WTC11 (cell line): ENCODE results near the gene IBA57.

Experiments
- ATF3 ChIP-seq: sonication (generic); formaldehyde crosslinking; conservative IDR thresholded peaks from 2 replicates; pipeline ENCODE4 v1.8.1; 2022; ENCODE audit warnings: mild to moderate bottlenecking, missing genetic modification reagents
- ATF6 ChIP-seq: sonication (generic); formaldehyde crosslinking; IDR thresholded peaks from 2 replicates; pipeline ENCODE4 v1.8.1; 2023; ENCODE audit warnings: mild to moderate bottlenecking, missing genetic modification reagents
- CREB1 ChIP-seq: sonication (generic); formaldehyde crosslinking; IDR thresholded peaks from 2 replicates; pipeline ENCODE4 v1.8.0; 2023; ENCODE audit warnings: mild to moderate bottlenecking, missing genetic modification reagents
- CTCF ChIP-seq: fragments of 200-600 bp; IDR thresholded peaks from 2 replicates; pipeline ENCODE4 v1.8.0; 2022; ENCODE audit warnings: antibody characterized with exemption
- FOXK1 ChIP-seq: sonication (generic); formaldehyde crosslinking; IDR thresholded peaks from 2 replicates; pipeline ENCODE4 v1.8.0; 2022; ENCODE audit warnings: mild to moderate bottlenecking, moderate library complexity, missing genetic modification reagents
- JAZF1 ChIP-seq: fragments of 250-450 bp; sonication (Bioruptor Pico); IDR thresholded peaks from 2 replicates; pipeline ENCODE4 v1.9.0; 2021; ENCODE audit warnings: moderate library complexity, mild to moderate bottlenecking, inconsistent platforms
- MAX ChIP-seq: sonication (generic); formaldehyde crosslinking; IDR thresholded peaks from 2 replicates; pipeline ENCODE4 v1.8.0; 2022; ENCODE audit warnings: mild to moderate bottlenecking, missing genetic modification reagents
- NFYB ChIP-seq: sonication (generic); formaldehyde crosslinking; conservative IDR thresholded peaks from 2 replicates; pipeline ENCODE4 v1.8.0; 2022; ENCODE audit warnings: low read depth, missing genetic modification reagents
- ZNF281 ChIP-seq: sonication (generic); formaldehyde crosslinking; IDR thresholded peaks from 2 replicates; pipeline ENCODE4 v1.8.0; 2023; ENCODE audit warnings: mild to moderate bottlenecking, missing genetic modification reagents

GRCh38 chr1:228164561-228165371 is 838 bp upstream of the IBA57 start:
- TF ChIP-seq CTCF (no peak), ATF6 (no peak), ATF3 (CRISPR knock-in tag) (no peak), JAZF1 (no peak), ZNF281 (CRISPR knock-in tag) (no peak), NFYB (CRISPR knock-in tag) (no peak), CREB1 (no peak), FOXK1 (CRISPR knock-in tag) (no peak), MAX (CRISPR knock-in tag) (no peak)
